K562 (cell line): ENCODE results near the gene MED14. TPM values are rescaled to one million over a fixed set of nuclear protein-coding genes. Genes with fewer than 3 reads are reported as not detected.

Source experiments
- ATAC-seq: fragments of 200-7000 bp; cut with Tn5 transposase; 3 replicates; pipeline ENCODE4 v1.9.1; 2020; ENCODE audit warnings: moderate library complexity
- BruUV-seq: library from RNA; stranded (reverse); fragments of 400-500 nt; replicated peaks from 2 replicates; lab custom pipeline; 2021; lab: Mats Ljungman, UMichigan
- CTCF ChIA-PET: fragments of 300-600 bp; formaldehyde crosslinking; extraction: SDS; loops from one replicate; lab custom pipeline; 2021; ENCODE audit warnings: low intra/inter-chr PET ratio; lab: Yijun Ruan, JAX
- POLR2A ChIA-PET: fragments of 300-600, 350-650 bp; sonication (Branson Sonifier 250); formaldehyde crosslinking; extraction: SDS; loops from one replicate; lab custom pipeline; 2021; ENCODE audit warnings: antibody characterized with exemption, inconsistent platforms; lab: Yijun Ruan, JAX
- DNase-seq, 4 experiments: peaks; one replicate each; pipeline versions ENCODE4 v3.0.0 to v3.0.0-alpha.2; 2011 to 2018; ENCODE audit warnings: low spot score in 3 of 4, mixed read lengths in 3 of 4; ENCODE audit errors: extremely low read depth in 1 of 4
- FAIRE-seq: peaks from 2 replicates; lab custom pipeline; 2011; peaks lifted over from hg19 to GRCh38; lab: Jason Lieb, UNC
- H2AFZ ChIP-seq: 2 replicates; pipeline ENCODE4 v1.6.0; 2011; ENCODE audit warnings: low read depth, low read length, control low read depth, inconsistent platforms
- H3K27ac ChIP-seq: fragments of 200-600 bp; 3 replicates; pipeline ENCODE4 v1.8.0; 2011; ENCODE audit warnings: low read depth, mild to moderate bottlenecking, control low read depth, inconsistent platforms, low read length, moderate library complexity, mixed read lengths; ENCODE audit errors: extremely low read depth
- H3K27me3 ChIP-seq, 2 experiments: fragments of 300-600 bp in 1 of 2; 2 replicates in 1 of 2; 3 replicates in 1 of 2; pipeline versions ENCODE4 v1.6.0 to v1.8.0; 2011; ENCODE audit warnings: inconsistent platforms in 2 of 2, low read length in 2 of 2, mild to moderate bottlenecking in 1 of 2, mixed read lengths in 1 of 2, moderate library complexity in 1 of 2; ENCODE audit not compliant: control insufficient read depth in 2 of 2, insufficient read depth in 2 of 2
- H3K36me3 ChIP-seq: fragments of 300-600 bp; 3 replicates; pipeline ENCODE4 v1.8.0; 2011; ENCODE audit warnings: mild to moderate bottlenecking, low read length, inconsistent platforms; ENCODE audit not compliant: control insufficient read depth, insufficient read depth
- H3K4me1 ChIP-seq, 2 experiments: fragments of 200-600 bp in 1 of 2; replicated peaks in 1 of 2; 2 replicates in 1 of 2; 3 replicates in 1 of 2; pipeline versions ENCODE4 v1.5.1 to v1.8.0; 2011; ENCODE audit warnings: inconsistent platforms in 2 of 2, low read length in 2 of 2, mild to moderate bottlenecking in 1 of 2, mixed read lengths in 1 of 2, moderate library complexity in 1 of 2; ENCODE audit not compliant: control insufficient read depth in 2 of 2, insufficient read depth in 2 of 2
- H3K4me2 ChIP-seq: 2 replicates; pipeline ENCODE4 v1.6.1; 2011; ENCODE audit warnings: low read length, control low read depth, inconsistent platforms, mixed read lengths; ENCODE audit not compliant: insufficient read depth
- H3K4me3 ChIP-seq: fragments of 200-600 bp; sonication (generic), shearing (Covaris generic); 2 replicates; pipeline ENCODE4 v1.5.1; 2016; ENCODE audit warnings: control low read depth, inconsistent platforms
- H3K79me2 ChIP-seq: fragments of 200-600 bp; 3 replicates; pipeline ENCODE4 v1.8.0; 2011; ENCODE audit warnings: low read length, inconsistent platforms; ENCODE audit not compliant: control insufficient read depth, insufficient read depth
- H3K9ac ChIP-seq, 2 experiments: 2 replicates each; pipeline versions ENCODE4 v1.6.0 to v1.6.1; 2011; ENCODE audit warnings: low read depth in 2 of 2, low read length in 2 of 2, control low read depth in 1 of 2, inconsistent platforms in 1 of 2, mild to moderate bottlenecking in 1 of 2, mixed read lengths in 1 of 2; ENCODE audit not compliant: insufficient read depth in 1 of 2
- H3K9me1 ChIP-seq: one replicate; pipeline ENCODE4 v1.6.0; 2011; ENCODE audit warnings: inconsistent platforms, mild to moderate bottlenecking, low read length, moderate library complexity; ENCODE audit not compliant: control insufficient read depth, insufficient read depth
- H3K9me3 ChIP-seq: replicated peaks from 2 replicates; pipeline ENCODE4 v1.5.1; 2011; ENCODE audit warnings: low read depth, low read length, inconsistent platforms; ENCODE audit not compliant: control insufficient read depth, insufficient read depth
- H4K20me1 ChIP-seq: replicated peaks from 2 replicates; pipeline ENCODE4 v1.6.1; 2011; ENCODE audit warnings: low read length, inconsistent platforms, mixed read lengths; ENCODE audit not compliant: control insufficient read depth, insufficient read depth
- ARID2 ChIP-seq: fragments of 450-650 bp; IDR thresholded peaks from 2 replicates; pipeline ENCODE4 v1.6.1; 2017; ENCODE audit warnings: antibody characterized with exemption, mild to moderate bottlenecking
- CHD1 ChIP-seq: fragments of 200-600 bp; sonication (generic); IDR thresholded peaks from one replicate; pipeline ENCODE4 v1.6.1; 2012; ENCODE audit warnings: mild to moderate bottlenecking, moderate library complexity, low read length, inconsistent platforms
- HNRNPUL1 ChIP-seq: fragments of 200-400 bp; formaldehyde crosslinking; IDR thresholded peaks from 2 replicates; pipeline ENCODE4 v1.6.1; 2017; ENCODE audit warnings: low read length
- MAFK ChIP-seq: IDR thresholded peaks from 2 replicates; pipeline ENCODE4 v1.6.1; 2011; ENCODE audit warnings: low read length, improper control_type of control experiment
- MTA3 ChIP-seq: fragments of 450-650 bp; formaldehyde crosslinking; IDR thresholded peaks from 2 replicates; pipeline ENCODE4 v1.6.1; 2017; ENCODE audit warnings: mild to moderate bottlenecking, borderline replicate concordance
- PML ChIP-seq: IDR thresholded peaks from 2 replicates; pipeline ENCODE4 v1.6.1; 2012; ENCODE audit warnings: low read length, inconsistent platforms
- POLR2G ChIP-seq: fragments of 200-400 bp; formaldehyde crosslinking; IDR thresholded peaks from 2 replicates; pipeline ENCODE4 v1.6.1; 2017; ENCODE audit warnings: low read depth, mild to moderate bottlenecking, antibody characterized with exemption, low read length, moderate library complexity
- RBM15 ChIP-seq: fragments of 200-400 bp; formaldehyde crosslinking; IDR thresholded peaks from 2 replicates; pipeline ENCODE4 v1.6.1; 2018; ENCODE audit warnings: mild to moderate bottlenecking, low read length, moderate library complexity; ENCODE audit not compliant: insufficient read depth
- RBM22 ChIP-seq: fragments of 200-400 bp; formaldehyde crosslinking; IDR thresholded peaks from 2 replicates; pipeline ENCODE4 v1.6.1; 2018; ENCODE audit warnings: low read length, low read depth; ENCODE audit not compliant: poor library complexity, severe bottlenecking
- SP1 ChIP-seq: sonication (generic); formaldehyde crosslinking; IDR thresholded peaks from 2 replicates; pipeline ENCODE4 v1.8.1; 2022; ENCODE audit warnings: mild to moderate bottlenecking, missing genetic modification reagents
- ZBTB17 ChIP-seq: fragments of 450-650 bp; formaldehyde crosslinking; IDR thresholded peaks from 2 replicates; pipeline ENCODE4 v1.4.0; 2020; ENCODE audit warnings: mild to moderate bottlenecking
- ZBTB34 ChIP-seq: fragments of 250-450 bp; sonication (Bioruptor Pico); IDR thresholded peaks from 2 replicates; pipeline ENCODE4 v1.8.0; 2021; ENCODE audit warnings: mild to moderate bottlenecking, moderate library complexity
- ZNF780A ChIP-seq: fragments of 250-450 bp; sonication (Bioruptor Pico); IDR thresholded peaks from 2 replicates; pipeline ENCODE4 v1.5.0; 2021; ENCODE audit warnings: mild to moderate bottlenecking
- ZZZ3 ChIP-seq: fragments of 450-650 bp; IDR thresholded peaks from 2 replicates; pipeline ENCODE4 v1.6.1; 2016; ENCODE audit warnings: antibody characterized with exemption, mild to moderate bottlenecking, moderate library complexity
- WGBS: fragments of 100-300 bp; shearing (Covaris generic); methylation state at CpG from one replicate; pipeline ENCODE4 v1.1.6; 2016; ENCODE audit warnings: low coverage, mixed read lengths; ENCODE audit not compliant: insufficient coverage; ENCODE audit errors: missing lambda C conversion rate; 5-methylcytosine and 5-hydroxymethylcytosine counted together
- in situ Hi-C: fragments of 300-500 bp; cut with MboI; formaldehyde crosslinking; loops from 4 replicates; pipeline ENCODE4 v1.15.0; 2018; ENCODE audit warnings: inconsistent platforms, mixed read lengths
- intact Hi-C: fragments of 100-400 bp; cut with micrococcal nuclease; formaldehyde crosslinking; loops from 2 replicates; pipeline ENCODE4 v1.14.2; 2022
- polyA plus RNA-seq, 8 experiments: library from polyadenylated mRNA; depleted of rRNA in 4 of 8; stranded (reverse) in 5 of 8; unstranded in 3 of 8; fragments of >200 nt; fragmentation: Nextera tagmentation in 2 of 8; fragmentation: Illumina TruSeq in 1 of 8; extraction: Ambion mirVana in 2 of 8; extraction: Trizol in 1 of 8; gene quantifications; 2 replicates each; pipeline versions ENCODE4 v1.2.1 to v1.2.3, GENCODE V29; 2011 to 2014; ENCODE audit warnings: inconsistent platforms in 1 of 8, missing spikeins in 1 of 8
- total RNA-seq, 7 experiments: library from RNA; depleted of rRNA in 6 of 7; stranded (reverse); fragments of >200 nt in 6 of 7; fragmentation: Illumina TruSeq in 2 of 7; extraction: Trizol in 2 of 7; gene quantifications; 2 replicates each; pipeline versions ENCODE4 v1.2.1 to v1.2.3, GENCODE V29; 2011 to 2021; ENCODE audit warnings: low replicate concordance in 1 of 7
- TF ChIP-seq, protein P1 (sequence below), 2 experiments: fragments of 250-450 bp in 1 of 2; fragments of 450-650 bp in 1 of 2; sonication (Bioruptor Pico) in 1 of 2; IDR thresholded peaks; 2 replicates each; pipeline versions ENCODE4 v1.6.1 to v1.8.0; 2016 to 2021; ENCODE audit warnings: mild to moderate bottlenecking in 2 of 2, moderate library complexity in 2 of 2, missing compliant biosample characterization in 1 of 2, missing genetic modification characterization in 1 of 2

The MED14 gene
- total and polyA plus RNA-seq, 9 of the 15 experiments (the other 6 are each of a cell fraction or from before 2014, with no cell fraction given) = 9.2 to 35.3 (median 18.7) TPM

DNA sequence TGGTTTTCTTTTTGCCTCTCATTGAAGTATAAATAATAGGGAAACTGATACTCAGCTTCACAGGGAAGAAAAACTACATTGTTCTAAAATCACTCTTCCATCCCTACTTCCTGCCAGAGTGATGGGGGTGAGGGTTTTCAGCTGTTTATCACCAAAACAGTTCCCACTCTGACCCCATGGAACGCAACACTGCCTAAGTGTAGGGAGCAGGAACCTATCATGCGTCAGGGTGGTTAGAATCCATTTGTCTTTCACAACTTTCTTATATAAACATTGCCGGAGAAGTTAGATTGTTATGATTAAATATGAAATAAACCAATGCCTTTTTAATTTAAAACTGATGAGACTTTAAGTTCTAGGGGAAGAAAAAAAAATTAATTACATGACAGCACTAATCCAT, 128.0 kb downstream of the MED14 start (continued):
- TF ChIP-seq, protein P1, sequence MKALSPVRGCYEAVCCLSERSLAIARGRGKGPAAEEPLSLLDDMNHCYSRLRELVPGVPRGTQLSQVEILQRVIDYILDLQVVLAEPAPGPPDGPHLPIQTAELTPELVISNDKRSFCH (CRISPR knock-in tag; IDR thresholded peaks at IDR 0.05) = no peak
- TF ChIP-seq, protein P1 (tag; IDR thresholded peaks at IDR 0.05) = no peak
- TF ChIP-seq HNRNPUL1 (no peak), ARID2 (no peak), ZNF780A (CRISPR knock-in tag) (no peak), ZBTB34 (no peak)
- TF ChIP-seq, all 486 proteins: peak for 0

DNA sequence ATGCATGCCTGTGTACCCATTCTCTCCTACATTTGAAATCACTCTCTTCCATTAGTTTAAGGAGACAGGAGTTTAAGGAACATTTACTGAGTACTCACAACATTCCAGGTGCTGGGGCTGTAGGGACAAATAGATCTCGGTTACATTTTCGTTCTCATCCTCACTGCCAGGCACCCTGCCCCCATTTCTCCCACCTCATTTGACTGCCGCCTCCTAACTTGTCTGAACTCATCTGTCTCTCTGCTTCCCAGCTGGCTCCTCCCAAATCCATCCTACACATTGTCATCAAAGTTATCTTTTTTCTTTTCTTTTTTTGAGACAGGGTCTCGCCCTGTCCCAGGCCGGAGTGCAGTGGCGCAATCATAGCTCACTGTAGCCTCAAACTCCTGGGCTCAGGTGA, 131.9 kb downstream of the MED14 start:
- no peak overlapping the region for H3K4me3 ChIP-seq
- TF ChIP-seq RBM15 = no peak
- TF ChIP-seq MAFK = no peak
- TF ChIP-seq RBM22 = no peak
- no peak for TF ChIP-seq POLR2G
- TF ChIP-seq CHD1 = no peak
- no peak for TF ChIP-seq SP1 (CRISPR knock-in tag)
- TF ChIP-seq ZZZ3 = no peak
- TF ChIP-seq ZBTB17 (CRISPR knock-in tag) = no peak
- no peak for TF ChIP-seq MTA3
- no peak for TF ChIP-seq PML
- no peaks in the 10 kb centered on the region for H3K9me3 ChIP-seq
- H3K9me1 ChIP-seq = no peaks in the 10 kb centered on the region
- no peak for DNase-seq
- no peak overlapping the region for H2AFZ ChIP-seq
- ChIA-PET CTCF (no interaction called here), POLR2A (no interaction called here)
- no peaks in the 10 kb centered on the region for H3K79me2 ChIP-seq
- intact Hi-C loops = no loop called here
- no peak for ATAC-seq
- H3K9ac ChIP-seq = no peak overlapping the region
- no peaks in the 10 kb centered on the region for H4K20me1 ChIP-seq
- H3K36me3 ChIP-seq = peaks cover 14% of the 10 kb centered on the region; the same call in 2 of the 3 replicates
- WGBS = 96% methylated on average over 6 of the region's 6 CpGs
- H3K4me1 ChIP-seq = no peaks in the 10 kb centered on the region
- no peak for FAIRE-seq
- no TSS peak for BruUV-seq
- in situ Hi-C loops = no loop called here
- no peak overlapping the region for H3K27ac ChIP-seq
- H3K27me3 ChIP-seq = no peaks in the 10 kb centered on the region
- no peak overlapping the region for H3K4me2 ChIP-seq
